A549 (cell line): ENCODE data around the gene SCG5.

Source experiments
- CTCF ChIP-seq: fragments of >200 bp; sonication (Bioruptor Twin); formaldehyde crosslinking; IDR thresholded peaks from 3 replicates; pipeline ENCODE4 v1.5.1; 2016
- ESRRA ChIP-seq: fragments of 150-350 bp; IDR thresholded peaks from 2 replicates; pipeline ENCODE4 v1.6.1; 2014; ENCODE audit warnings: mild to moderate bottlenecking, low read length, borderline replicate concordance
- JUNB ChIP-seq: fragments of >200 bp; sonication (Bioruptor Twin); formaldehyde crosslinking; IDR thresholded peaks from 2 replicates; pipeline ENCODE4 v1.6.1; 2016
- POLR2A ChIP-seq: IDR thresholded peaks from 2 replicates; pipeline ENCODE4 v1.6.1; 2012; ENCODE audit warnings: mild to moderate bottlenecking, low read length
- RAD21 ChIP-seq, 2 experiments: fragments of >200 bp in 1 of 2; sonication (Bioruptor Twin) in 1 of 2; formaldehyde crosslinking in 1 of 2; IDR thresholded peaks in 1 of 2; conservative IDR thresholded peaks in 1 of 2; 2 replicates in 1 of 2; 3 replicates in 1 of 2; pipeline ENCODE4 v1.6.1; 2012 to 2018; ENCODE audit warnings: inconsistent platforms in 1 of 2
- RCOR1 ChIP-seq: fragments of 150-350 bp; IDR thresholded peaks from 2 replicates; pipeline ENCODE4 v1.6.1; 2014; ENCODE audit warnings: antibody characterized with exemption, low read length, low read depth
- RFX5 ChIP-seq: fragments of 450-650 bp; IDR thresholded peaks from 2 replicates; pipeline ENCODE4 v1.7.1; 2014; ENCODE audit warnings: antibody characterized with exemption, mild to moderate bottlenecking, moderate library complexity

GRCh38 chr15:32700501-32701150 lies 59.1 kb downstream of the SCG5 start:
- TF ChIP-seq RFX5 (no peak), CTCF (no peak), RCOR1 (no peak), JUNB (no peak), ESRRA (no peak), RAD21 (conservative IDR thresholded peaks at IDR 0.05 in 1 of 2, IDR thresholded peaks at IDR 0.05 in 1 of 2) (no peak), POLR2A (no peak)
